T-cell (primary cell): ENCODE results near the gene PADI2. TPM values are rescaled to one million over a fixed set of nuclear protein-coding genes. Genes with fewer than 3 reads are reported as not detected.

Experiments
- ATAC-seq, 4 experiments: fragments of 200-7000 bp in 3 of 4; fragments of 150-1000 bp in 1 of 4; cut with Tn5 transposase; replicated peaks in 1 of 4; 1 replicate in 3 of 4; 2 replicates in 1 of 4; pipeline ENCODE4 v1.10.0; 2021; ENCODE audit warnings: moderate library complexity in 3 of 4, mild to moderate bottlenecking in 2 of 4, moderate number of reproducible peaks in 1 of 4
- CTCF ChIA-PET, 2 donors: fragments of 300-600 bp; sonication (Branson Sonifier 250); formaldehyde crosslinking; loops; one replicate each; lab custom pipeline; 2022; ENCODE audit warnings: antibody characterized with exemption in 2 of 2; lab: Charles Lee
- POLR2A ChIA-PET, 2 donors: fragments of 300-600 bp; sonication (Branson Sonifier 250); formaldehyde crosslinking; loops; one replicate each; lab custom pipeline; 2022; ENCODE audit warnings: antibody characterized with exemption in 2 of 2; lab: Charles Lee
- DNase-seq, 35 experiments: peaks; one replicate each; pipeline versions ENCODE4 v3.0.0 to v3.0.0-alpha.2; 2013 to 2023
- H3K27ac ChIP-seq: one replicate; pipeline ENCODE4 v1.5.1; 2013; ENCODE audit warnings: low read length
- H3K27me3 ChIP-seq, 2 experiments: replicated peaks in 1 of 2; 1 replicate in 1 of 2; 2 replicates in 1 of 2; pipeline versions ENCODE4 v1.6.1 to v1.7.0; 2013; ENCODE audit warnings: low read length in 1 of 2, mixed read lengths in 1 of 2; ENCODE audit not compliant: control insufficient read depth in 2 of 2, insufficient read depth in 2 of 2; ENCODE audit errors: extremely low read depth in 1 of 2
- H3K36me3 ChIP-seq, 2 donors: 1 replicate in 1 of 2; 2 replicates in 1 of 2; pipeline versions ENCODE4 v1.6.1 to v1.7.0; 2013; ENCODE audit warnings: low read length in 1 of 2; ENCODE audit not compliant: control insufficient read depth in 2 of 2, insufficient read depth in 1 of 2; ENCODE audit errors: extremely low read depth in 1 of 2
- H3K4me1 ChIP-seq, 2 experiments: 1 replicate in 1 of 2; 2 replicates in 1 of 2; pipeline versions ENCODE4 v1.6.1 to v1.7.0; 2013; ENCODE audit warnings: low read length in 2 of 2, mixed read lengths in 1 of 2; ENCODE audit not compliant: insufficient read depth in 2 of 2, control insufficient read depth in 1 of 2; ENCODE audit errors: extremely low read depth in 1 of 2
- H3K4me3 ChIP-seq, 2 donors: 1 replicate in 1 of 2; 2 replicates in 1 of 2; pipeline versions ENCODE4 v1.5.1 to v1.7.0; 2013; ENCODE audit warnings: mild to moderate bottlenecking in 2 of 2, low read length in 1 of 2, moderate library complexity in 1 of 2; ENCODE audit not compliant: control insufficient read depth in 1 of 2; ENCODE audit errors: extremely low read depth in 1 of 2
- H3K9me3 ChIP-seq: 2 replicates; pipeline ENCODE4 v1.7.0; 2013
- H3K27ac Mint-ChIP-seq, 2 donors: one replicate each; pipeline ENCODE4 v1.8.0; 2020 to 2021; ENCODE audit warnings: mild to moderate bottlenecking in 2 of 2, mixed read lengths in 2 of 2
- H3K27me3 Mint-ChIP-seq, 2 donors: one replicate each; pipeline ENCODE4 v1.8.0; 2021 to 2022; ENCODE audit warnings: mixed read lengths in 2 of 2
- H3K36me3 Mint-ChIP-seq: one replicate; pipeline ENCODE4 v1.8.0; 2021; ENCODE audit warnings: mixed read lengths
- H3K4me1 Mint-ChIP-seq, 3 donors: one replicate each; pipeline ENCODE4 v1.8.0; 2020 to 2022; ENCODE audit warnings: mixed read lengths in 3 of 3, mild to moderate bottlenecking in 1 of 3
- H3K4me3 Mint-ChIP-seq, 3 donors: one replicate each; pipeline ENCODE4 v1.8.0; 2020 to 2022; ENCODE audit warnings: mild to moderate bottlenecking in 3 of 3, mixed read lengths in 3 of 3, moderate library complexity in 3 of 3
- H3K9me3 Mint-ChIP-seq, 3 donors: one replicate each; pipeline ENCODE4 v1.8.0; 2020 to 2022; ENCODE audit warnings: mixed read lengths in 3 of 3
- WGBS: methylation state at CpG from one replicate; pipeline ENCODE4 v1.1.5; 2013; ENCODE audit warnings: missing lambda C conversion rate; ENCODE audit not compliant: insufficient coverage; 5-methylcytosine and 5-hydroxymethylcytosine counted together
- total RNA-seq, 35 experiments: library from RNA in 6 of 35; stranded (reverse) in 6 of 35; fragments of 120-200 nt in 1 of 35; gene quantifications; one replicate each; pipeline versions ENCODE4 v1.2.1 to v1.2.4 and lab custom pipeline; 2013 to 2026

PADI2 gene
- total RNA-seq, 5 donors from 2014 or later (not counting 1 experiment from before 2014, with no cell fraction given): 0.23 to 0.35 (median 0.30) TPM; not detected in 2

GRCh38 chr1:17119773-17120480 is 676 bp upstream of the PADI2 start:
- peaks cover 2 to 62% of the 10 kb centered on the region in 2 experiments for H3K27me3 ChIP-seq
- Mint-ChIP-seq H3K4me1 (peaks cover 0 to 15% (median 8%) of the 10 kb centered on the region in 3 donors), H3K27me3 (peaks cover 48 to 51% of the 10 kb centered on the region in 2 donors), H3K27ac (no peak overlapping the region), H3K9me3 (no peaks in the 10 kb centered on the region), H3K36me3 (no peaks in the 10 kb centered on the region), H3K4me3 (peak overlapping the region in 1 of 3 donors; percentile 60)
- 34% methylated on average over 10 of the region's 20 CpGs for WGBS
- peaks cover 0 to 14% of the 10 kb centered on the region in 2 experiments for H3K4me1 ChIP-seq
- ChIA-PET POLR2A (no interaction called here), CTCF (interaction anchor here in 1 of 2 donors (0.7 kb wide), 1 partner anchor 76 kb away, joined by 6 read pairs; no protein-coding TSS in a partner anchor)
- ATAC-seq (no peak), DNase-seq (no peak)
- no peak overlapping the region for H3K27ac ChIP-seq
- H3K4me3 ChIP-seq: no peak overlapping the region
- no peaks in the 10 kb centered on the region for H3K36me3 ChIP-seq
- no peaks in the 10 kb centered on the region for H3K9me3 ChIP-seq

- H3K4me1 ChIP-seq: peaks cover 0 to 14% of the 10 kb centered on the region in 2 experiments
- Mint-ChIP-seq H3K27me3 (peaks cover 56 to 61% of the 10 kb centered on the region in 2 donors), H3K36me3 (no peaks in the 10 kb centered on the region), H3K9me3 (no peaks in the 10 kb centered on the region), H3K4me1 (peaks cover 0 to 15% (median 8%) of the 10 kb centered on the region in 3 donors), H3K27ac (no peak overlapping the region), H3K4me3 (peak overlapping the region in 2 of 3 donors; percentile 39 to 60)
- H3K9me3 ChIP-seq: no peaks in the 10 kb centered on the region
- H3K36me3 ChIP-seq: no peaks in the 10 kb centered on the region
- DNase-seq (no peak), ATAC-seq (no peak)
- H3K27ac ChIP-seq: no peak overlapping the region
- H3K27me3 ChIP-seq: peaks cover 2 to 68% of the 10 kb centered on the region in 2 experiments
- WGBS: 14% methylated on average over 14 of the region's 14 CpGs
- H3K4me3 ChIP-seq: peak overlapping the region in 1 of 2 donors; percentile 44
- POLR2A ChIA-PET: no interaction called here
- CTCF ChIA-PET: no interaction called here
Observed at GRCh38 chr1:17118706-17119075, 560 bp downstream of the PADI2 start.

- peaks cover 0 to 15% (median 8%) of the 10 kb centered on the region in 3 donors for H3K4me1 Mint-ChIP-seq
- no peaks in the 10 kb centered on the region for H3K9me3 Mint-ChIP-seq
- ATAC-seq (no peak), DNase-seq (no peak)
- Histone ChIP-seq H3K36me3 (no peaks in the 10 kb centered on the region), H3K9me3 (no peaks in the 10 kb centered on the region), H3K4me3 (no peak overlapping the region), H3K4me1 (peaks cover 0 to 14% of the 10 kb centered on the region in 2 experiments), H3K27ac (no peak overlapping the region), H3K27me3 (peaks cover 2 to 72% of the 10 kb centered on the region in 2 experiments)
- H3K27me3 Mint-ChIP-seq: peaks cover 56 to 61% of the 10 kb centered on the region in 2 donors
- ChIA-PET POLR2A (no interaction called here), CTCF (no interaction called here)
- peak overlapping the region in 2 of 3 donors; percentile 39 to 60 for H3K4me3 Mint-ChIP-seq
- no peak overlapping the region for H3K27ac Mint-ChIP-seq
- no CpG with 5 or more reads among the region's 7 CpGs for WGBS
- H3K36me3 Mint-ChIP-seq: no peaks in the 10 kb centered on the region
Observed at GRCh38 chr1:17118268-17118667, 983 bp downstream of the PADI2 start.

GRCh38 chr1:17117451-17118265 is 1.6 kb downstream of the PADI2 start:
- Histone ChIP-seq H3K27ac (no peak overlapping the region), H3K4me1 (peaks cover 0 to 14% of the 10 kb centered on the region in 2 experiments), H3K27me3 (peaks cover 2 to 68% of the 10 kb centered on the region in 2 experiments), H3K9me3 (no peaks in the 10 kb centered on the region), H3K36me3 (no peaks in the 10 kb centered on the region), H3K4me3 (no peak overlapping the region)
- WGBS: 64% methylated on average over 3 of the region's 16 CpGs
- Mint-ChIP-seq H3K27me3 (peaks cover 56 to 61% of the 10 kb centered on the region in 2 donors), H3K27ac (no peak overlapping the region), H3K4me3 (peak overlapping the region in 1 of 3 donors; percentile 60), H3K36me3 (no peaks in the 10 kb centered on the region), H3K9me3 (no peaks in the 10 kb centered on the region), H3K4me1 (peaks cover 0 to 15% (median 8%) of the 10 kb centered on the region in 3 donors)
- POLR2A ChIA-PET: no interaction called here
- CTCF ChIA-PET: no interaction called here
- ATAC-seq (no peak), DNase-seq (no peak)

- ChIA-PET CTCF (no interaction called here), POLR2A (no interaction called here)
- ATAC-seq (no peak), DNase-seq (no peak)
- peaks cover 2 to 70% of the 10 kb centered on the region in 2 experiments for H3K27me3 ChIP-seq
- Mint-ChIP-seq H3K4me1 (peaks cover 0 to 15% (median 8%) of the 10 kb centered on the region in 3 donors), H3K9me3 (no peaks in the 10 kb centered on the region), H3K36me3 (no peaks in the 10 kb centered on the region), H3K4me3 (no peak overlapping the region), H3K27me3 (peaks cover 56 to 62% of the 10 kb centered on the region in 2 donors), H3K27ac (no peak overlapping the region)
- H3K4me1 ChIP-seq: peaks cover 0 to 14% of the 10 kb centered on the region in 2 experiments
- no peak overlapping the region for H3K27ac ChIP-seq
- H3K36me3 ChIP-seq: no peaks in the 10 kb centered on the region
- H3K4me3 ChIP-seq: no peak overlapping the region
- no CpG with 5 or more reads among the region's 1 CpG for WGBS
- H3K9me3 ChIP-seq: no peaks in the 10 kb centered on the region
Observed at GRCh38 chr1:17116643-17117042, 2.6 kb downstream of the PADI2 start.

- DNase-seq (no peak), ATAC-seq (no peak)
- no peaks in the 10 kb centered on the region for H3K9me3 Mint-ChIP-seq
- peaks cover 45 to 55% of the 10 kb centered on the region in 2 donors for H3K27me3 Mint-ChIP-seq
- Histone ChIP-seq H3K4me1 (peaks cover 0 to 7% of the 10 kb centered on the region in 2 experiments), H3K27ac (no peak overlapping the region), H3K9me3 (no peaks in the 10 kb centered on the region), H3K27me3 (peaks cover 2 to 56% of the 10 kb centered on the region in 2 experiments), H3K36me3 (no peaks in the 10 kb centered on the region), H3K4me3 (no peak overlapping the region)
- whole genome bisulfite sequencing: 71% methylated on average over 4 of the region's 7 CpGs
- H3K4me1 Mint-ChIP-seq: peaks cover 0 to 10% (median 6%) of the 10 kb centered on the region in 3 donors
- no peaks in the 10 kb centered on the region for H3K36me3 Mint-ChIP-seq
- H3K27ac Mint-ChIP-seq: no peak overlapping the region
- ChIA-PET POLR2A (no interaction called here), CTCF (interaction anchor here in 1 of 2 donors (0.6 kb wide), 1 partner anchor 220 kb away, joined by 3 read pairs; no protein-coding TSS in a partner anchor)
- H3K4me3 Mint-ChIP-seq: no peak overlapping the region
Observed at GRCh38 chr1:17113963-17114362, 5.3 kb downstream of the PADI2 start.
